Testis (tissue), 2 donors: ENCODE measurements around the gene APPBP2.

Source experiments
- CTCF ChIP-seq, 3 experiments: fragments of 450-650 bp in 2 of 3; fragments of 200-600 bp in 1 of 3; sonication (generic) in 1 of 3; IDR thresholded peaks; one replicate each; pipeline ENCODE4 v1.5.1; 2016 to 2019; ENCODE audit warnings: antibody characterized with exemption in 3 of 3, mild to moderate bottlenecking in 2 of 3, moderate library complexity in 1 of 3
- POLR2A ChIP-seq: fragments of 450-650 bp; IDR thresholded peaks from one replicate; pipeline ENCODE4 v1.6.1; 2017; ENCODE audit warnings: antibody characterized with exemption, mild to moderate bottlenecking, moderate library complexity

- no peak for TF ChIP-seq CTCF (IDR thresholded peaks at IDR 0.05)
- no peak for TF ChIP-seq POLR2A
Measured at GRCh38 chr17:60493847-60494321, 32.2 kb downstream of the APPBP2 start.
